K562 (cell line): ENCODE data around the gene GOT2. TPM values are rescaled to one million over a fixed set of nuclear protein-coding genes. Genes with fewer than 3 reads are reported as not detected.

Experiments
- polyA plus RNA-seq, 8 experiments: library from polyadenylated mRNA; depleted of rRNA in 4 of 8; stranded (reverse) in 5 of 8; unstranded in 3 of 8; fragments of >200 nt; fragmentation: Nextera tagmentation in 2 of 8; fragmentation: Illumina TruSeq in 1 of 8; extraction: Ambion mirVana in 2 of 8; extraction: Trizol in 1 of 8; gene quantifications; 2 replicates each; pipeline versions ENCODE4 v1.2.1 to v1.2.3, GENCODE V29; 2011 to 2014; ENCODE audit warnings: inconsistent platforms in 1 of 8, missing spikeins in 1 of 8
- total RNA-seq, 7 experiments: library from RNA; depleted of rRNA in 6 of 7; stranded (reverse); fragments of >200 nt in 6 of 7; fragmentation: Illumina TruSeq in 2 of 7; extraction: Trizol in 2 of 7; gene quantifications; 2 replicates each; pipeline versions ENCODE4 v1.2.1 to v1.2.3, GENCODE V29; 2011 to 2021; ENCODE audit warnings: low replicate concordance in 1 of 7
- TF ChIP-seq, protein P1 (sequence below): fragments of 450-650 bp; IDR thresholded peaks from 2 replicates; pipeline ENCODE4 v1.6.1; 2016; ENCODE audit warnings: mild to moderate bottlenecking, moderate library complexity

GOT2 gene
- total and polyA plus RNA-seq, 9 of the 15 experiments (the other 6 are each of a cell fraction or from before 2014, with no cell fraction given) = 43.1 to 190 (median 80.2) TPM

DNA sequence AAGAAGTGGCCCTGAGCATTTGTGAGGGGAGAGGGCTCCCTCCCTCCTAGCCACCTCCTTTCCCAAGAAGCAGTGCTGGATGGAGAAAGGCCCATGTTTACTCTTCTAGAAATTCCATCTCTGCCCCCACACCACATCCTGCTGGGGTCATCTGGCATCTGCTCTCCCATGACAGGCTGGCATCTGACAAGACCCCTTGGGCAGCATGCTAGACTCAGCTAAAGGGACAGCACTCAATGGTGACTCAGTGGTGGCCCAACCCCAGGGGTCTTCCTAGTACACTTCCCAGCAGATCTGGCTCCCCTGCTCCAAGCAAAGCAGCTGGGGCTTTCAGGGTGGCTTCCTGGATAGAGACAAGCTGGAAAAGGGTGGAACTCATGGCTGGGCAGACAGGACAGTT is 63.9 kb downstream of the GOT2 start (continued):
- TF ChIP-seq, protein P1, sequence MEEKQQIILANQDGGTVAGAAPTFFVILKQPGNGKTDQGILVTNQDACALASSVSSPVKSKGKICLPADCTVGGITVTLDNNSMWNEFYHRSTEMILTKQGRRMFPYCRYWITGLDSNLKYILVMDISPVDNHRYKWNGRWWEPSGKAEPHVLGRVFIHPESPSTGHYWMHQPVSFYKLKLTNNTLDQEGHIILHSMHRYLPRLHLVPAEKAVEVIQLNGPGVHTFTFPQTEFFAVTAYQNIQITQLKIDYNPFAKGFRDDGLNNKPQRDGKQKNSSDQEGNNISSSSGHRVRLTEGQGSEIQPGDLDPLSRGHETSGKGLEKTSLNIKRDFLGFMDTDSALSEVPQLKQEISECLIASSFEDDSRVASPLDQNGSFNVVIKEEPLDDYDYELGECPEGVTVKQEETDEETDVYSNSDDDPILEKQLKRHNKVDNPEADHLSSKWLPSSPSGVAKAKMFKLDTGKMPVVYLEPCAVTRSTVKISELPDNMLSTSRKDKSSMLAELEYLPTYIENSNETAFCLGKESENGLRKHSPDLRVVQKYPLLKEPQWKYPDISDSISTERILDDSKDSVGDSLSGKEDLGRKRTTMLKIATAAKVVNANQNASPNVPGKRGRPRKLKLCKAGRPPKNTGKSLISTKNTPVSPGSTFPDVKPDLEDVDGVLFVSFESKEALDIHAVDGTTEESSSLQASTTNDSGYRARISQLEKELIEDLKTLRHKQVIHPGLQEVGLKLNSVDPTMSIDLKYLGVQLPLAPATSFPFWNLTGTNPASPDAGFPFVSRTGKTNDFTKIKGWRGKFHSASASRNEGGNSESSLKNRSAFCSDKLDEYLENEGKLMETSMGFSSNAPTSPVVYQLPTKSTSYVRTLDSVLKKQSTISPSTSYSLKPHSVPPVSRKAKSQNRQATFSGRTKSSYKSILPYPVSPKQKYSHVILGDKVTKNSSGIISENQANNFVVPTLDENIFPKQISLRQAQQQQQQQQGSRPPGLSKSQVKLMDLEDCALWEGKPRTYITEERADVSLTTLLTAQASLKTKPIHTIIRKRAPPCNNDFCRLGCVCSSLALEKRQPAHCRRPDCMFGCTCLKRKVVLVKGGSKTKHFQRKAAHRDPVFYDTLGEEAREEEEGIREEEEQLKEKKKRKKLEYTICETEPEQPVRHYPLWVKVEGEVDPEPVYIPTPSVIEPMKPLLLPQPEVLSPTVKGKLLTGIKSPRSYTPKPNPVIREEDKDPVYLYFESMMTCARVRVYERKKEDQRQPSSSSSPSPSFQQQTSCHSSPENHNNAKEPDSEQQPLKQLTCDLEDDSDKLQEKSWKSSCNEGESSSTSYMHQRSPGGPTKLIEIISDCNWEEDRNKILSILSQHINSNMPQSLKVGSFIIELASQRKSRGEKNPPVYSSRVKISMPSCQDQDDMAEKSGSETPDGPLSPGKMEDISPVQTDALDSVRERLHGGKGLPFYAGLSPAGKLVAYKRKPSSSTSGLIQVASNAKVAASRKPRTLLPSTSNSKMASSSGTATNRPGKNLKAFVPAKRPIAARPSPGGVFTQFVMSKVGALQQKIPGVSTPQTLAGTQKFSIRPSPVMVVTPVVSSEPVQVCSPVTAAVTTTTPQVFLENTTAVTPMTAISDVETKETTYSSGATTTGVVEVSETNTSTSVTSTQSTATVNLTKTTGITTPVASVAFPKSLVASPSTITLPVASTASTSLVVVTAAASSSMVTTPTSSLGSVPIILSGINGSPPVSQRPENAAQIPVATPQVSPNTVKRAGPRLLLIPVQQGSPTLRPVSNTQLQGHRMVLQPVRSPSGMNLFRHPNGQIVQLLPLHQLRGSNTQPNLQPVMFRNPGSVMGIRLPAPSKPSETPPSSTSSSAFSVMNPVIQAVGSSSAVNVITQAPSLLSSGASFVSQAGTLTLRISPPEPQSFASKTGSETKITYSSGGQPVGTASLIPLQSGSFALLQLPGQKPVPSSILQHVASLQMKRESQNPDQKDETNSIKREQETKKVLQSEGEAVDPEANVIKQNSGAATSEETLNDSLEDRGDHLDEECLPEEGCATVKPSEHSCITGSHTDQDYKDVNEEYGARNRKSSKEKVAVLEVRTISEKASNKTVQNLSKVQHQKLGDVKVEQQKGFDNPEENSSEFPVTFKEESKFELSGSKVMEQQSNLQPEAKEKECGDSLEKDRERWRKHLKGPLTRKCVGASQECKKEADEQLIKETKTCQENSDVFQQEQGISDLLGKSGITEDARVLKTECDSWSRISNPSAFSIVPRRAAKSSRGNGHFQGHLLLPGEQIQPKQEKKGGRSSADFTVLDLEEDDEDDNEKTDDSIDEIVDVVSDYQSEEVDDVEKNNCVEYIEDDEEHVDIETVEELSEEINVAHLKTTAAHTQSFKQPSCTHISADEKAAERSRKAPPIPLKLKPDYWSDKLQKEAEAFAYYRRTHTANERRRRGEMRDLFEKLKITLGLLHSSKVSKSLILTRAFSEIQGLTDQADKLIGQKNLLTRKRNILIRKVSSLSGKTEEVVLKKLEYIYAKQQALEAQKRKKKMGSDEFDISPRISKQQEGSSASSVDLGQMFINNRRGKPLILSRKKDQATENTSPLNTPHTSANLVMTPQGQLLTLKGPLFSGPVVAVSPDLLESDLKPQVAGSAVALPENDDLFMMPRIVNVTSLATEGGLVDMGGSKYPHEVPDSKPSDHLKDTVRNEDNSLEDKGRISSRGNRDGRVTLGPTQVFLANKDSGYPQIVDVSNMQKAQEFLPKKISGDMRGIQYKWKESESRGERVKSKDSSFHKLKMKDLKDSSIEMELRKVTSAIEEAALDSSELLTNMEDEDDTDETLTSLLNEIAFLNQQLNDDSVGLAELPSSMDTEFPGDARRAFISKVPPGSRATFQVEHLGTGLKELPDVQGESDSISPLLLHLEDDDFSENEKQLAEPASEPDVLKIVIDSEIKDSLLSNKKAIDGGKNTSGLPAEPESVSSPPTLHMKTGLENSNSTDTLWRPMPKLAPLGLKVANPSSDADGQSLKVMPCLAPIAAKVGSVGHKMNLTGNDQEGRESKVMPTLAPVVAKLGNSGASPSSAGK = no peak
